GM12878 (cell line): ENCODE results near the gene HDAC9.

Source experiments
- CREB1 ChIP-seq: IDR thresholded peaks from 2 replicates; pipeline ENCODE4 v1.6.1; 2012; ENCODE audit warnings: low read depth, mild to moderate bottlenecking, inconsistent platforms
- EP300 ChIP-seq, 2 experiments: fragments of 150-350 bp in 1 of 2; IDR thresholded peaks; 2 replicates each; pipeline ENCODE4 v1.6.1; 2011 to 2012; ENCODE audit warnings: low read depth in 2 of 2, low read length in 2 of 2, borderline replicate concordance in 1 of 2, improper control_type of control experiment in 1 of 2, inconsistent platforms in 1 of 2; ENCODE audit not compliant: control insufficient read depth in 1 of 2
- EZH2 ChIP-seq: IDR thresholded peaks from 2 replicates; pipeline ENCODE4 v1.6.1; 2012; ENCODE audit warnings: low read depth, mild to moderate bottlenecking, control low read depth, inconsistent platforms, low read length, borderline replicate concordance; ENCODE audit not compliant: control insufficient read depth
- KDM1A ChIP-seq: fragments of 200-600 bp; sonication (generic); IDR thresholded peaks from 2 replicates; pipeline ENCODE4 v1.6.1; 2016; ENCODE audit warnings: borderline replicate concordance
- PAX8 ChIP-seq: fragments of 450-650 bp; IDR thresholded peaks from 2 replicates; pipeline ENCODE4 v1.6.1; 2017; ENCODE audit warnings: mild to moderate bottlenecking, moderate library complexity
- POLR2AphosphoS5 ChIP-seq: IDR thresholded peaks from 2 replicates; pipeline ENCODE4 v1.6.1; 2011; ENCODE audit warnings: mild to moderate bottlenecking, low read length, inconsistent platforms
- STAT3 ChIP-seq: IDR thresholded peaks from 2 replicates; pipeline ENCODE4 v1.6.1; 2011; ENCODE audit warnings: low read depth, low read length, improper control_type of control experiment
- TAF1 ChIP-seq: IDR thresholded peaks from 2 replicates; pipeline ENCODE4 v1.6.1; 2011; ENCODE audit warnings: mild to moderate bottlenecking, low read depth, low read length, borderline replicate concordance
- TF ChIP-seq, protein P1 (sequence below), 3 experiments: IDR thresholded peaks in 2 of 3; conservative IDR thresholded peaks in 1 of 3; 2 replicates each; pipeline ENCODE4 v1.5.1; 2011; ENCODE audit warnings: low read depth in 3 of 3, low read length in 3 of 3, mild to moderate bottlenecking in 3 of 3, control low read depth in 2 of 3, moderate library complexity in 2 of 3, inconsistent platforms in 1 of 3, mixed read lengths in 1 of 3; ENCODE audit not compliant: control insufficient read depth in 2 of 3, insufficient read depth in 1 of 3; ENCODE audit errors: extremely low read depth in 1 of 3
- TF ChIP-seq, protein P2 (sequence below): fragments of 450-650 bp; IDR thresholded peaks from 2 replicates; pipeline ENCODE4 v1.6.1; 2016; ENCODE audit warnings: mild to moderate bottlenecking
- TF ChIP-seq, protein P3 (sequence below): IDR thresholded peaks from 2 replicates; pipeline ENCODE4 v1.6.1; 2012; ENCODE audit warnings: mild to moderate bottlenecking, low read depth, low read length

DNA sequence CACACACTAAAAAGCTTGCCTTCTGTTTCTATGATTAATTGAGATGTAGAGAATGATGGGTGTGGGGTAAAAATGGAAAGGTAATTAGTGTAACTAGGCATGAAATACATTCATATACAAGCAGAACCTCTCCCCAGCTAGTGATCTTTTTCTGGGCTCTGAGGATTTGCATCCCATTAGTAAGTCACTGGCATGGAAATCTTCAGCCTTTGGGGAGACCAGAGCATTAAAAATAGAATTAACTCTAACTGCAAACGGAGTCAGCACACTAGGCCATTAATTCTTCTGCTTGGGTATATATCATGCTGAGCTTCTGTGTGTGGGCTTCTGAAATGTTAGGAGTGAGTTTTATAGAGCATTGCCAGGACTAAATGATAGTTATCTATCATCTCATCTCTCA lies 128.9 kb downstream of the HDAC9 start:
- TF ChIP-seq POLR2AphosphoS5 (no peak), KDM1A (no peak), STAT3 (no peak), EZH2 (no peak), PAX8 (no peak), CREB1 (no peak), TAF1 (no peak), EP300 (IDR thresholded peaks at IDR 0.05; ENCODE audit: borderline replicate concordance in 1 of 2, control insufficient read depth in 1 of 2, low read depth in 2 of 2, low read length in 2 of 2) (no peak)
- TF ChIP-seq, protein P1, sequence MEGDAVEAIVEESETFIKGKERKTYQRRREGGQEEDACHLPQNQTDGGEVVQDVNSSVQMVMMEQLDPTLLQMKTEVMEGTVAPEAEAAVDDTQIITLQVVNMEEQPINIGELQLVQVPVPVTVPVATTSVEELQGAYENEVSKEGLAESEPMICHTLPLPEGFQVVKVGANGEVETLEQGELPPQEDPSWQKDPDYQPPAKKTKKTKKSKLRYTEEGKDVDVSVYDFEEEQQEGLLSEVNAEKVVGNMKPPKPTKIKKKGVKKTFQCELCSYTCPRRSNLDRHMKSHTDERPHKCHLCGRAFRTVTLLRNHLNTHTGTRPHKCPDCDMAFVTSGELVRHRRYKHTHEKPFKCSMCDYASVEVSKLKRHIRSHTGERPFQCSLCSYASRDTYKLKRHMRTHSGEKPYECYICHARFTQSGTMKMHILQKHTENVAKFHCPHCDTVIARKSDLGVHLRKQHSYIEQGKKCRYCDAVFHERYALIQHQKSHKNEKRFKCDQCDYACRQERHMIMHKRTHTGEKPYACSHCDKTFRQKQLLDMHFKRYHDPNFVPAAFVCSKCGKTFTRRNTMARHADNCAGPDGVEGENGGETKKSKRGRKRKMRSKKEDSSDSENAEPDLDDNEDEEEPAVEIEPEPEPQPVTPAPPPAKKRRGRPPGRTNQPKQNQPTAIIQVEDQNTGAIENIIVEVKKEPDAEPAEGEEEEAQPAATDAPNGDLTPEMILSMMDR (IDR thresholded peaks at IDR 0.05 in 2 of 3, conservative IDR thresholded peaks at IDR 0.05 in 1 of 3; ENCODE audit: control insufficient read depth in 2 of 3, extremely low read depth in 1 of 3, insufficient read depth in 1 of 3, low read depth in 3 of 3, low read length in 3 of 3) = no peak
- TF ChIP-seq, protein P2, sequence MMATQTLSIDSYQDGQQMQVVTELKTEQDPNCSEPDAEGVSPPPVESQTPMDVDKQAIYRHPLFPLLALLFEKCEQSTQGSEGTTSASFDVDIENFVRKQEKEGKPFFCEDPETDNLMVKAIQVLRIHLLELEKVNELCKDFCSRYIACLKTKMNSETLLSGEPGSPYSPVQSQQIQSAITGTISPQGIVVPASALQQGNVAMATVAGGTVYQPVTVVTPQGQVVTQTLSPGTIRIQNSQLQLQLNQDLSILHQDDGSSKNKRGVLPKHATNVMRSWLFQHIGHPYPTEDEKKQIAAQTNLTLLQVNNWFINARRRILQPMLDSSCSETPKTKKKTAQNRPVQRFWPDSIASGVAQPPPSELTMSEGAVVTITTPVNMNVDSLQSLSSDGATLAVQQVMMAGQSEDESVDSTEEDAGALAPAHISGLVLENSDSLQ = no peak
- TF ChIP-seq, protein P3, sequence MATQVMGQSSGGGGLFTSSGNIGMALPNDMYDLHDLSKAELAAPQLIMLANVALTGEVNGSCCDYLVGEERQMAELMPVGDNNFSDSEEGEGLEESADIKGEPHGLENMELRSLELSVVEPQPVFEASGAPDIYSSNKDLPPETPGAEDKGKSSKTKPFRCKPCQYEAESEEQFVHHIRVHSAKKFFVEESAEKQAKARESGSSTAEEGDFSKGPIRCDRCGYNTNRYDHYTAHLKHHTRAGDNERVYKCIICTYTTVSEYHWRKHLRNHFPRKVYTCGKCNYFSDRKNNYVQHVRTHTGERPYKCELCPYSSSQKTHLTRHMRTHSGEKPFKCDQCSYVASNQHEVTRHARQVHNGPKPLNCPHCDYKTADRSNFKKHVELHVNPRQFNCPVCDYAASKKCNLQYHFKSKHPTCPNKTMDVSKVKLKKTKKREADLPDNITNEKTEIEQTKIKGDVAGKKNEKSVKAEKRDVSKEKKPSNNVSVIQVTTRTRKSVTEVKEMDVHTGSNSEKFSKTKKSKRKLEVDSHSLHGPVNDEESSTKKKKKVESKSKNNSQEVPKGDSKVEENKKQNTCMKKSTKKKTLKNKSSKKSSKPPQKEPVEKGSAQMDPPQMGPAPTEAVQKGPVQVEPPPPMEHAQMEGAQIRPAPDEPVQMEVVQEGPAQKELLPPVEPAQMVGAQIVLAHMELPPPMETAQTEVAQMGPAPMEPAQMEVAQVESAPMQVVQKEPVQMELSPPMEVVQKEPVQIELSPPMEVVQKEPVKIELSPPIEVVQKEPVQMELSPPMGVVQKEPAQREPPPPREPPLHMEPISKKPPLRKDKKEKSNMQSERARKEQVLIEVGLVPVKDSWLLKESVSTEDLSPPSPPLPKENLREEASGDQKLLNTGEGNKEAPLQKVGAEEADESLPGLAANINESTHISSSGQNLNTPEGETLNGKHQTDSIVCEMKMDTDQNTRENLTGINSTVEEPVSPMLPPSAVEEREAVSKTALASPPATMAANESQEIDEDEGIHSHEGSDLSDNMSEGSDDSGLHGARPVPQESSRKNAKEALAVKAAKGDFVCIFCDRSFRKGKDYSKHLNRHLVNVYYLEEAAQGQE = no peak
